Brain microvascular endothelial cell (primary cell): Measurements from ENCODE around the gene SUDS3.

ENCODE experiments used
- DNase-seq: peaks from one replicate; pipeline ENCODE4 v3.0.0-alpha.2; 2020
- H3K27ac ChIP-seq: fragments of 250-450 bp; sonication (Bioruptor Pico); 2 replicates; pipeline ENCODE4 v1.5.1; 2020; ENCODE audit warnings: mild to moderate bottlenecking, moderate library complexity
- H3K27me3 ChIP-seq: fragments of 250-450 bp; sonication (Bioruptor Pico); replicated peaks from 2 replicates; pipeline ENCODE4 v1.5.1; 2020; ENCODE audit warnings: mild to moderate bottlenecking
- H3K36me3 ChIP-seq: fragments of 250-450 bp; sonication (Bioruptor Pico); replicated peaks from 2 replicates; pipeline ENCODE4 v1.5.1; 2020; ENCODE audit warnings: mild to moderate bottlenecking
- H3K4me3 ChIP-seq: 2 replicates; pipeline ENCODE4 v1.5.1; 2011; ENCODE audit warnings: low read depth, mild to moderate bottlenecking, control low read depth, low read length, moderate library complexity
- in situ Hi-C: cut with HindIII; loops from 2 replicates; pipeline ENCODE4 v1.10.0; 2017; ENCODE audit warnings: low sequenced_read_pairs, low pct_ligation_motif_present
- TF ChIP-seq, protein P1 (sequence below): IDR thresholded peaks from 2 replicates; pipeline ENCODE4 v1.5.1; 2011; ENCODE audit warnings: low read depth, mild to moderate bottlenecking, moderate library complexity, low read length, control low read depth, inconsistent platforms; ENCODE audit errors: missing control alignments

Gene SUDS3

DNA sequence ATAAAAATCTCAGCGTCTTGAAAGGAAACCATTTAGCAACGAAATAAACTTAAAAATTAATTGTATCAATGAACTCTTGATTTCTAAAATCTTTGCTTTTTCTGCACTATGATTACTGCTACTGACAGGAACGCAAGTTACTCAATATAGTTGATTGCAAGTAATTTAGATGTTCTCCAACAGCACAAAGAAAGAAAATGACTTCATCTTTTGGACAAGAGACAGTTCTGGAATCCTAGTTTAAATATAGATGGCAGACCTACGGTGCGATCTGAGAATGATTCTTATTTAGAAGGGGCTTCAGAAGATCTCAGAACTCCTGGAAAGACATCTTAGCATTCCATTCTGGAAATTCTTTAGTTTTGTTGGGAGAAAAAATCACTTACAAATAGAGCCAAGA is 1.4 kb upstream of the SUDS3 start:
- TF ChIP-seq, protein P1, sequence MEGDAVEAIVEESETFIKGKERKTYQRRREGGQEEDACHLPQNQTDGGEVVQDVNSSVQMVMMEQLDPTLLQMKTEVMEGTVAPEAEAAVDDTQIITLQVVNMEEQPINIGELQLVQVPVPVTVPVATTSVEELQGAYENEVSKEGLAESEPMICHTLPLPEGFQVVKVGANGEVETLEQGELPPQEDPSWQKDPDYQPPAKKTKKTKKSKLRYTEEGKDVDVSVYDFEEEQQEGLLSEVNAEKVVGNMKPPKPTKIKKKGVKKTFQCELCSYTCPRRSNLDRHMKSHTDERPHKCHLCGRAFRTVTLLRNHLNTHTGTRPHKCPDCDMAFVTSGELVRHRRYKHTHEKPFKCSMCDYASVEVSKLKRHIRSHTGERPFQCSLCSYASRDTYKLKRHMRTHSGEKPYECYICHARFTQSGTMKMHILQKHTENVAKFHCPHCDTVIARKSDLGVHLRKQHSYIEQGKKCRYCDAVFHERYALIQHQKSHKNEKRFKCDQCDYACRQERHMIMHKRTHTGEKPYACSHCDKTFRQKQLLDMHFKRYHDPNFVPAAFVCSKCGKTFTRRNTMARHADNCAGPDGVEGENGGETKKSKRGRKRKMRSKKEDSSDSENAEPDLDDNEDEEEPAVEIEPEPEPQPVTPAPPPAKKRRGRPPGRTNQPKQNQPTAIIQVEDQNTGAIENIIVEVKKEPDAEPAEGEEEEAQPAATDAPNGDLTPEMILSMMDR, result no peak
- Histone ChIP-seq H3K27ac (no peak overlapping the region), H3K27me3 (no peaks in the 10 kb centered on the region), H3K4me3 (no peak overlapping the region), H3K36me3 (peaks cover 4% of the 10 kb centered on the region)
- in situ Hi-C loops, result loop anchor here (25.0 kb wide), 1 partner anchor 188 kb away; no protein-coding TSS in a partner anchor
- DNase-seq, result no peak

DNA sequence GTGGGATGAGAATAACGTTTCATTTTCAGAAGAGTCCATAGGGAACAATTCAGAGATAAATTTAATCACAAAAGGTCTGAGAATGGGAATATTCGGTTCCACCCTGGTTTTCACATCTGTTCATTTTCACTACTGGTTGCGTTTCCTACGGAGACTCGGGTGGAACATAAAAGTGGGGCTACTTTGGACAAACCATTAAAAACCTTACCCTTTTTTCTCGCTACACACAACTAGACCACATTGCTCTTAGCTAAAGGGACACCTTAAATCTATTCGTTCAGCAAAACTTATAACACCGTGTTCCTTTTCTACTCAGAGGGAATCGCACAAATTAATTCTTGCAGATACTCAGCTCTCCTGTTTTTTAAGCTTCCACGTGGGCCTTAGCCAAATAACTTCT is 1.0 kb upstream of the SUDS3 start:
- DNase-seq, result no peak
- H3K27me3 ChIP-seq, result no peaks in the 10 kb centered on the region
- no peak overlapping the region for H3K27ac ChIP-seq
- in situ Hi-C loops, result no loop called here
- TF ChIP-seq, protein P1, result no peak
- peaks cover 8% of the 10 kb centered on the region for H3K36me3 ChIP-seq
- H3K4me3 ChIP-seq, result no peak overlapping the region

DNA sequence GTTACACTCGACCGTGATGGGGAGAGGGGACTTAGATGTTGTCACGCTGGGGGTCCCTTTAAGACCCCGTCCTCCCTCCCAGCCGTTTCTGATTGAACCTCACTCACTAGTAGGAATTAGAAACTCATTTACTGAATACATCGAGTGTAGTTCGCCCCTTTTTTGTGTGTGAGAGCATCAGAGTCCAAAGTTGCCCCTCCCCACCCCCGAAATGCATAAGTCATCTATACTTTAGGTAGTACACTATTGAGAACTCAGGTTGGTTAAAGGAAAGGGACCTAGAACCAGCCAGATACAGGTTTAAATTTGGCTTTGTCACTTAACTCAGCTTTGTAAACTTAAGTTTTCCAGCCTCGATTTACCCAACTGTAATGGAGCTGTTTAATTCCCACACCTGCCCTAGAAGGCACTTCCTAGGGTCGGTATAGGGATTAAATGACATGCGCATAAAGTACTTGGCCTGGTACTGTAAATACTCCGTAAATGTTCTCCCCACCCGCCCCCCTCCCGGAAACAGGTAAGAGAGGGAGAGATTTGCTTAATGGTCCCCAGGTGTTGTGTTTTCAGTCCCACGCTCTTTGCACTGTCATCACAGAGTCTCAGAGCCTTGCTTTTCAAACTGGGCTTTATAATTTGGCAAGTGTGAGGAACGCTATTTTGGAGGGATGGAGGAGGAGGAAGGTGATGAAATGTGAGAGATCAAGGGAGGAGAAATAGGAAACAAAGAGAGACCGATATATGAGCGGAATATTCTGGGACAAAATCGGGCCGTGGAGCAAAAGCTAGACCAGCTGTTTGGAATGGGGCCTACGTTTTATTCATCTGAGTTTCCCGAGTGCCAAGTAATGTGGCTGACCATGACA is 897 bp downstream of the SUDS3 start:
- no peak for DNase-seq
- TF ChIP-seq, protein P1, result no peak
- no peaks in the 10 kb centered on the region for H3K27me3 ChIP-seq
- in situ Hi-C loops, result no loop called here
- H3K36me3 ChIP-seq, result peaks cover 14% of the 10 kb centered on the region
- H3K27ac ChIP-seq, result no peak overlapping the region
- H3K4me3 ChIP-seq, result peak overlapping the region; percentile 84

DNA sequence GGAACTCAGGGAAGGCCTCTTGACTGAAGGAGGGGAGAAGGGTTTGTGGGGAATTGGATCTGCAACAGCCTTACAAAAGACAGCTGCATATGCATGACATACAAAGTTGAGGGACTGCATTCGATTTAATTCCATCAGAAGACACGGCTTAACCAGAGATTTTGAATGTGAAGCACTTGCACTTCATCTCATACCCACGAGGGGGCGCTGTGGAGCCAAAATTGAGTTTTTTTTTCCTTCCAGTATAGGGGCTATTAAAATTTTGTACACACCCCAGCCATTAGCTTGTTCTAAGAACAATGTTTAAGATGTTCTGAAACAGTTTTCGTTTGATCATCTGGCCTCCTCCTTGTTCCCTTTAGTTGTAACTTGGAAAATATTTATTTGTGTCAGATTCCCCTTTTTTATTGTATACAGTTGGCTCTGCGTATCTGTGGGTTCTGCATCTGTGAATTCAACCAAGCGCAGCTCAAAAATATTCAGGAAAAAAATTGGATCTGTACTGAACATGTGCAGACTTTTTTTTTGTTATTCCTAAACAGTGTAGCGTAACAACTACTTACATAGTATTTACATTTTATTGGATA is 1.6 kb downstream of the SUDS3 start:
- Histone ChIP-seq H3K4me3 (peak overlapping the region; percentile 84), H3K36me3 (peaks cover 15% of the 10 kb centered on the region), H3K27ac (no peak overlapping the region), H3K27me3 (no peaks in the 10 kb centered on the region)
- TF ChIP-seq, protein P1, result peak; percentile 92
- in situ Hi-C loops, result no loop called here
- DNase-seq, result peak; percentile 50

DNA sequence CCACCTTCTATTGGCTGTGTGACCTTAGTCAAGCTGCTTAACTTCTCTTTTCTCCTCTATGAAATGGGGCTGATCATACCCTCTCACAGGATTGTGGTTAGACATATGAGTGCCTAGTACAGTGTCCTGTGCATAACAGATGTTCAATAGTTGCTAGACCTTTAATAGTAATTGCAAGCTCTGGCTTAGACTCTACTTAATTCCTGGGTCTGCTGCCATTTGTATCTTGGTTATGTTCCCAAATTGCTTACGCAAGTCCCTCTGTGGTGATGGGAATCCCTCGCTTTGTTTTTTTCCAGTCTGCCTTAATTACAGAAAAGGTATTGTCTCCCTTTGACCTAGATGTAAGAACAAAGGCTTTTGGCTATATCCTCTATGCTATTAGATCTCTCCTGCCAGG is 15.1 kb downstream of the SUDS3 start:
- DNase-seq, result no peak
- in situ Hi-C loops, result no loop called here
- H3K36me3 ChIP-seq, result peaks cover 56% of the 10 kb centered on the region

More for the DNA sequence above, 15.1 kb downstream of the SUDS3 start:
- H3K27me3 ChIP-seq, result no peaks in the 10 kb centered on the region
- TF ChIP-seq, protein P1, result no peak
- no peak overlapping the region for H3K27ac ChIP-seq
- H3K4me3 ChIP-seq, result no peak overlapping the region
